ENCODE measurements around the gene NXPH1. TPM values are rescaled to one million over a fixed set of nuclear protein-coding genes. Genes with fewer than 3 reads are reported as not detected.

The NXPH1 gene
- polyA plus RNA-seq, 1 experiment: not detected

DNA sequence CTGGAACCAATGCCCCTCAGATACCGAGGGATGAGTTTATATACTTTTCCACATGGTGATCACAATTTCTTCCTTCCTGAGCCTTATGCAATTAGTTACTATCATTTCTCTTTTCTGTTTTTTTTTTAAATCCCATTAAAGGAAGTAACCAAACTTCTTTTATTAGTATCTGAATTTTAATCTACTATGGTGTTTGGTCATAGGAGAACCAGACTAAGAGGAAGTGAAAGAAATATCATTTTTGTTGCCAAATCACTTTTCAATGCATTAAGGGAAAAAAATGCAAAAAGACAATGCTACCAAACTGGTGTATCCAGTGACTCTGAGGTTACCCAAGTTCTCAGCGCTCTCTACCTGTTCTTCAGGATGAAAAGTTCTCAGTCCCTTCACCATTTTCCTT lies 167.7 kb downstream of the NXPH1 start:
- no peaks in the 10 kb centered on the region for H3K27me3 ChIP-seq (ENCODE audit: control insufficient read depth, insufficient read depth, low read length)
- DNase-seq (ENCODE audit: low read depth): no peak
- no peaks in the 10 kb centered on the region for H3K36me3 ChIP-seq (ENCODE audit: control insufficient read depth, insufficient read depth, low read length)
- ChIA-PET POLR2A (no interaction called here), CTCF (no interaction called here)
- H3K4me3 ChIP-seq (ENCODE audit: low read depth, low read length): no peak overlapping the region
- TF ChIP-seq CTCF (IDR thresholded peaks at IDR 0.05; ENCODE audit: insufficient read depth, low read depth, low read length): no peak

- DNase-seq (ENCODE audit: low read depth): no peak
- TF ChIP-seq CTCF (IDR thresholded peaks at IDR 0.05; ENCODE audit: insufficient read depth, low read depth, low read length): no peak
- H3K36me3 ChIP-seq (ENCODE audit: control insufficient read depth, insufficient read depth, low read length): no peaks in the 10 kb centered on the region
- H3K4me3 ChIP-seq (ENCODE audit: low read depth, low read length): no peak overlapping the region
- no peaks in the 10 kb centered on the region for H3K27me3 ChIP-seq (ENCODE audit: control insufficient read depth, insufficient read depth, low read length)
- CTCF ChIA-PET: no interaction called here
- POLR2A ChIA-PET: no interaction called here
These were observed 171.8 kb downstream of the NXPH1 start for GRCh38 chr7:8605221-8605620.

GRCh38 chr7:8612584-8612983 lies 179.2 kb downstream of the NXPH1 start:
- TF ChIP-seq CTCF (IDR thresholded peaks at IDR 0.05; ENCODE audit: insufficient read depth, low read depth, low read length): no peak
- POLR2A ChIA-PET: no interaction called here
- no peaks in the 10 kb centered on the region for H3K36me3 ChIP-seq (ENCODE audit: control insufficient read depth, insufficient read depth, low read length)
- H3K27me3 ChIP-seq (ENCODE audit: control insufficient read depth, insufficient read depth, low read length): no peaks in the 10 kb centered on the region
- DNase-seq (ENCODE audit: low read depth): no peak
- no peak overlapping the region for H3K4me3 ChIP-seq (ENCODE audit: low read depth, low read length)
- CTCF ChIA-PET: no interaction called here

GRCh38 chr7:8613191-8613590 lies 179.8 kb downstream of the NXPH1 start:
- DNase-seq (ENCODE audit: low read depth): no peak
- H3K27me3 ChIP-seq (ENCODE audit: control insufficient read depth, insufficient read depth, low read length): no peaks in the 10 kb centered on the region
- POLR2A ChIA-PET: no interaction called here
- no peaks in the 10 kb centered on the region for H3K36me3 ChIP-seq (ENCODE audit: control insufficient read depth, insufficient read depth, low read length)
- CTCF ChIA-PET: no interaction called here
- TF ChIP-seq CTCF (IDR thresholded peaks at IDR 0.05; ENCODE audit: insufficient read depth, low read depth, low read length): no peak
- H3K4me3 ChIP-seq (ENCODE audit: low read depth, low read length): no peak overlapping the region

DNA sequence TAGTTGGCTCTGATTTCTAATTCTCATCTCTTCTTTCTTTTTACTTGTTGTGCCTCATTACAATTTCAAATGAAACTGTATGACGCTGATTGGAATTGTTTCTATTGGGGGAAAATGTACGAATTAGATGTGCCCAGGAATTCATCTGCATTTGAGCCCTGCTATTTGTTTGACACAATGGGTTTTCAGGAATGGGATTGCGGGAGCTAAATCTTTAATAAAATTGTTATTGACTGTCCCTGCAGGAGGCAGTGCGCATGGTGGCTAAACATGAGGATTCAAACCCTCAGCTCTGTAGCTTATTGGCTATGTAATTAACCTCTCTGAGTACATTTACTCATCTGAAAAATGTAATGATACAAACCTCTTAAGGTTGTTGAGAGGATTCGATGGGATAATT lies 181.6 kb downstream of the NXPH1 start:
- no peak overlapping the region for H3K4me3 ChIP-seq (ENCODE audit: low read depth, low read length)
- no peak for TF ChIP-seq CTCF (IDR thresholded peaks at IDR 0.05; ENCODE audit: insufficient read depth, low read depth, low read length)
- POLR2A ChIA-PET: no interaction called here
- DNase-seq (ENCODE audit: low read depth): no peak
- no peaks in the 10 kb centered on the region for H3K27me3 ChIP-seq (ENCODE audit: control insufficient read depth, insufficient read depth, low read length)
- H3K36me3 ChIP-seq (ENCODE audit: control insufficient read depth, insufficient read depth, low read length): no peaks in the 10 kb centered on the region
- CTCF ChIA-PET: no interaction called here
